Tibial nerve (tissue), 4 donors: Measurements from ENCODE around the gene ISL2. TPM values are rescaled to one million over a fixed set of nuclear protein-coding genes. Genes with fewer than 3 reads are reported as not detected.
"Not testable (repeated sequence)": the region's sequence is repeated elsewhere in the genome, so short reads cannot be mapped to it uniquely, and the experiment has no call there.

Source experiments
- DNase-seq, 2 donors: peaks; one replicate each; pipeline ENCODE4 v3.0.0-alpha.2; 2019; ENCODE audit warnings: low spot score in 2 of 2
- H3K27ac ChIP-seq, 4 donors: fragments of 200-600 bp; sonication (generic) in 3 of 4; one replicate each; pipeline ENCODE4 v1.5.1; 2017 to 2019; ENCODE audit warnings: mild to moderate bottlenecking in 1 of 4
- H3K27me3 ChIP-seq, 2 donors: fragments of 200-600 bp; sonication (generic) in 1 of 2; one replicate each; pipeline versions ENCODE4 v1.5.1 to v1.6.0; 2017 to 2019
- H3K36me3 ChIP-seq, 3 donors: fragments of 200-600 bp; sonication (generic); one replicate each; pipeline ENCODE4 v1.5.1; 2018 to 2019
- H3K4me1 ChIP-seq, 4 donors: fragments of 200-600 bp; sonication (generic) in 3 of 4; one replicate each; pipeline ENCODE4 v1.5.1; 2017 to 2019
- H3K4me3 ChIP-seq, 4 donors: fragments of 200-600 bp; sonication (generic) in 3 of 4; one replicate each; pipeline ENCODE4 v1.5.1; 2017 to 2019; ENCODE audit warnings: mild to moderate bottlenecking in 1 of 4, moderate library complexity in 1 of 4
- H3K9me3 ChIP-seq, 4 donors: fragments of 200-600 bp; sonication (generic) in 3 of 4; one replicate each; pipeline ENCODE4 v1.5.1; 2017 to 2019
- EP300 ChIP-seq, 2 donors: sonication (generic); formaldehyde crosslinking; IDR thresholded peaks; one replicate each; pipeline ENCODE4 v1.6.1; 2017; ENCODE audit warnings: antibody characterized with exemption in 2 of 2, mild to moderate bottlenecking in 1 of 2
- POLR2A ChIP-seq, 2 donors: fragments of 450-650 bp; IDR thresholded peaks; one replicate each; pipeline ENCODE4 v1.6.1; 2017; ENCODE audit warnings: antibody characterized with exemption in 2 of 2, mild to moderate bottlenecking in 2 of 2, moderate library complexity in 2 of 2
- WGBS, 2 donors: methylation state at CpG; one replicate each; pipeline ENCODE4 v1.1.5; 2018; 5-methylcytosine and 5-hydroxymethylcytosine counted together
- total RNA-seq, 4 donors: library from RNA; depleted of rRNA; stranded (reverse); fragments of >200 nt; gene quantifications; one replicate each; pipeline ENCODE4 v1.1.0, GENCODE V29; 2016
- TF ChIP-seq, protein P1 (sequence below), 5 experiments: fragments of 200-600 bp in 3 of 5; fragments of 450-650 bp in 2 of 5; sonication (generic) in 3 of 5; IDR thresholded peaks; one replicate each; pipeline ENCODE4 v1.5.1; 2016 to 2019; ENCODE audit warnings: antibody characterized with exemption in 5 of 5, mild to moderate bottlenecking in 3 of 5, moderate library complexity in 2 of 5

The ISL2 gene
- total RNA-seq: not detected

DNA sequence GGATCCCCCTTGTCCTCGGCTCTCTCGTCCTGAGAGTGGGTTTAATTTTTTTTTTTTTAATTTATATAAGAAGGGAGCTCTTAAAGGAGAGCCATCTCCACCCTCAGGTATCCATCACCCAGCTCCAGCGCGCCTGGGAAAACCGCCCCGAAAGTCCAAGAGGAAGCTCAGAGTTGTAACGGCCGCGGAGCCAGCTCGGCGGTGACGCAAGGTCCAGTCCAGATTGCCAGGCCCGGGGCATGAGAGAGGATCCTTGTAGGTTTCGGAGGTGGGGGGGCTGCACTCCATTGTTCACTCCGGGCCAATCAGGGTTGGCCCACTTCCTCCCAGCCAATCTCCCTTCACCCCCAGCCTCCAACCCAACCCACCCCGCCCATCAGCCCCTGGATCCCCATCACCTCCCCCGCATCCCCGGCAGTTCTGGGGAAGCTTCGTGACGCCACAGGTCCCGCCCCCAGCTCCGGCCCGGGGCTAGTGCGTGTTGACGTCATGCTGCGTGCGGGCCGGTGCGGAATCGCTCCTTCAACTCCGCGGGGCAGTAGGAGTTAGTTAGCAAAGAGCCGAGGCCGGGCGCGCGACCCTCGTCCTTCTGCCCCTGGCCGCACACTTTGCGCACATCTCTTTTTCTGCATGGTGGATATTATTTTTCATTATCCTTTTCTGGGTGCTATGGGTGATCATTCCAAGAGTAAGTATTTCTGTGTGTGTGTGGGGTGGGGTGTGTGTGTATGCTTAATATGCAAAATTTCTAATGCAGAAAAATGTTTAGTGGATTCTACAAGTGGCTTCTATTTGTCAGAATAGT, at the start of gene ISL2:
Gene ISL2 (plus strand): TSS at position 520 of the 805 bp plus-strand sequence. CDS start 111 bp downstream, at position 631.
- no peaks in the 10 kb centered on the region for H3K36me3 ChIP-seq
- H3K9me3 ChIP-seq: no peaks in the 10 kb centered on the region
- H3K4me3 ChIP-seq: peak within 1 kb of the TSS in 2 of 4 donors; percentile 4 to 16
- peak within 1 kb of the TSS in 1 of 4 donors; percentile 29 for H3K27ac ChIP-seq
- peaks cover 16 to 93% of the 10 kb centered on the region in 2 donors for H3K27me3 ChIP-seq
- H3K4me1 ChIP-seq: peaks cover 0 to 62% (median 39%) of the 10 kb centered on the region in 4 donors
- no peak for TF ChIP-seq POLR2A (IDR thresholded peaks at IDR 0.05)
- TF ChIP-seq, protein P1, sequence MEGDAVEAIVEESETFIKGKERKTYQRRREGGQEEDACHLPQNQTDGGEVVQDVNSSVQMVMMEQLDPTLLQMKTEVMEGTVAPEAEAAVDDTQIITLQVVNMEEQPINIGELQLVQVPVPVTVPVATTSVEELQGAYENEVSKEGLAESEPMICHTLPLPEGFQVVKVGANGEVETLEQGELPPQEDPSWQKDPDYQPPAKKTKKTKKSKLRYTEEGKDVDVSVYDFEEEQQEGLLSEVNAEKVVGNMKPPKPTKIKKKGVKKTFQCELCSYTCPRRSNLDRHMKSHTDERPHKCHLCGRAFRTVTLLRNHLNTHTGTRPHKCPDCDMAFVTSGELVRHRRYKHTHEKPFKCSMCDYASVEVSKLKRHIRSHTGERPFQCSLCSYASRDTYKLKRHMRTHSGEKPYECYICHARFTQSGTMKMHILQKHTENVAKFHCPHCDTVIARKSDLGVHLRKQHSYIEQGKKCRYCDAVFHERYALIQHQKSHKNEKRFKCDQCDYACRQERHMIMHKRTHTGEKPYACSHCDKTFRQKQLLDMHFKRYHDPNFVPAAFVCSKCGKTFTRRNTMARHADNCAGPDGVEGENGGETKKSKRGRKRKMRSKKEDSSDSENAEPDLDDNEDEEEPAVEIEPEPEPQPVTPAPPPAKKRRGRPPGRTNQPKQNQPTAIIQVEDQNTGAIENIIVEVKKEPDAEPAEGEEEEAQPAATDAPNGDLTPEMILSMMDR (IDR thresholded peaks at IDR 0.05): no peak
- TF ChIP-seq EP300 (IDR thresholded peaks at IDR 0.05): no peak
- 4 to 6% methylated on average over 35 to 40 of the region's 40 CpGs for WGBS, 2 donors
- DNase-seq: no peak

DNA sequence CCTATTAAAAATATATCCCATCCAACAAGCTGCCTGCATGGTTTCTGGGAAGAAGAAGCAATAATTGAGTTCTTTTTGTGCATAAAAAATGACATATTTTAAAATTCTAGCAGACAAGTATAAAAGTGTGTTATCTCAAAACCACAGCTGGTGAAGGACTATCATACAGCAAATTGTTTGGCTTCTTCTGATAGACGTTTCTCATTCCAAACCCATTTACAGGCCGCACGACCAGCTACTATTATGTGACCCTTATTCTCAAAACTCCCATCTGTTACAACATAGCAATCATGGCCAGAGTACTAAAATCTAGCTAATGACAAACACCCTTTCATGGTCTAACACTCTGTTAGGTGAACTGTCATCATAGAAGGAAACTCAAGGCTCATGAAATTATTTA, 47.0 kb upstream of the ISL2 start:
- Histone ChIP-seq H3K4me1 (peaks cover 0 to 16% (median 0%) of the 10 kb centered on the region in 4 donors), H3K27ac (no peak overlapping the region), H3K4me3 (no peak overlapping the region), H3K27me3 (no peaks in the 10 kb centered on the region), H3K9me3 (no peaks in the 10 kb centered on the region), H3K36me3 (peaks cover 0 to 41% (median 2%) of the 10 kb centered on the region in 3 donors)
- WGBS, 2 donors: 54 to 63% methylated on average over 3 of the region's 3 CpGs
- no peak for DNase-seq
- TF ChIP-seq EP300 (IDR thresholded peaks at IDR 0.05) (no peak), POLR2A (IDR thresholded peaks at IDR 0.05) (no peak)
- TF ChIP-seq, protein P1 (IDR thresholded peaks at IDR 0.05): no peak

DNA sequence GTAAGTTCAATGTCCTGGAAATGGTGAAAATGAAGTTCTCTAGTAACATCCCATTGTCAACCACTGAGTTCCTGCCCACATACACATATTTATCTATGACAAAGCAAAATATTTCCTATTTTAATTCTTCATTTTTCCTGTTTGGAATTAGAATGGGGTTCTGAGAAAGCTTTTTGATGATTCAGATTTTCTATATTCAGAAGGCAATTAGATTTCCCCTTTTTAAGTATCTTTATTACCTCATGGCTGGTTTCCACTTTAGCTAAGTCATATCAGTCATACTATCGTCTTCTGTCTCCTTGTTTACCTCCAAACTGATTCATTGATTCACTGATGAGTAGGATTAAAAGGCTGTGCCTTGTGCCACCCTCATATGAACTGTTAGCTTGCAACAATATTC, 43.2 kb upstream of the ISL2 start:
- Histone ChIP-seq H3K27me3 (no peaks in the 10 kb centered on the region), H3K36me3 (peaks cover 0 to 8% (median 0%) of the 10 kb centered on the region in 3 donors), H3K4me1 (peaks cover 0 to 16% (median 0%) of the 10 kb centered on the region in 4 donors), H3K9me3 (no peaks in the 10 kb centered on the region), H3K27ac (no peak overlapping the region), H3K4me3 (no peak overlapping the region)
- DNase-seq: no peak
- TF ChIP-seq POLR2A (IDR thresholded peaks at IDR 0.05) (no peak), EP300 (IDR thresholded peaks at IDR 0.05) (no peak)
- TF ChIP-seq, protein P1 (IDR thresholded peaks at IDR 0.05): no peak
- WGBS, 2 donors: 39 to 47% methylated on average over 1 of the region's 1 CpG

DNA sequence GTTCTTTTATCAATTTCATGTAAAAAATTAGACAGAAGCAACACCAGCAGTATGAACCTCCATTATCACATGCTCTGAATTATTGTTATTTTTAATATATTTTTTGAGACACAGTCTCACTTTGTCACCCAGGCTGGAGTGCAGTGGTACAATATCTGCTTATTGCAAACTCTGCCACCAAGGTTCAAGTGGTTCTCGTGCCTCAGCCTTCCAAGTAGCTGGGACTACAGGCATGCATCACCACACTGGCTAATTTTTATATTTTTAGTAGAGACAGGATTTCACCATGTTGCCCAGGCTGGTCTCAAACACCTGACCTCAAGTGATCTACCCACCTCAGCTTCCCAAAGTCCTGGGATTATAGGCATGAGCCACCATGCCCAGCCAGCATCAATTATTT, 42.1 kb upstream of the ISL2 start:
- H3K27me3 ChIP-seq, H3K9me3 ChIP-seq, H3K4me3 ChIP-seq, DNase-seq, H3K36me3 ChIP-seq, H3K27ac ChIP-seq: not testable (repeated sequence)
- 80 to 85% methylated on average over 1 of the region's 1 CpG for WGBS, 2 donors
- peaks cover 0 to 19% (median 0%) of the 10 kb centered on the region in 4 donors for H3K4me1 ChIP-seq

DNA sequence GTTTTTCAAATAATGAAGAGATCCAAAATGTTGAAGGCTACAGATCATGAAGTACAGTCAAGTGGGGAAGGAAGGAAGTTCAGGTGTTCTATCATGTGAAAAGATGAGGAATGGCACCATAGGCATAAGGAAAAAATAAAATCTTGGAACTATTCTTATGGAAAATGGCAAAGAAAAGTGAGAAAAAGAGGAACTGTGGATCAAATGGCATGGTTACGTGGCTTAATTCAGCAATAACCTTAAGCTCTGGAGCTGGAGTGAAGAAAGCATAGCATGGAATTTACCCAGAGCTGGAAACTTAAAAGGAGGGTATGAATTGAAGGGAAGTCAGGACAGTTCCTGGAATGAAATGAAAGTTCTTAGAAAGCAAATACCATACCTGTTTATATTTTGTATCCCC, 39.7 kb upstream of the ISL2 start:
- Histone ChIP-seq H3K4me1 (peaks cover 0 to 28% (median 0%) of the 10 kb centered on the region in 4 donors), H3K36me3 (no peaks in the 10 kb centered on the region), H3K4me3 (no peak overlapping the region), H3K9me3 (no peaks in the 10 kb centered on the region), H3K27ac (no peak overlapping the region), H3K27me3 (no peaks in the 10 kb centered on the region)
- TF ChIP-seq POLR2A (IDR thresholded peaks at IDR 0.05): no peak
- TF ChIP-seq, protein P1 (IDR thresholded peaks at IDR 0.05): no peak
- TF ChIP-seq EP300 (IDR thresholded peaks at IDR 0.05): no peak
- DNase-seq: no peak
- 98% methylated on average over 1 of the region's 1 CpG for WGBS, 2 donors

DNA sequence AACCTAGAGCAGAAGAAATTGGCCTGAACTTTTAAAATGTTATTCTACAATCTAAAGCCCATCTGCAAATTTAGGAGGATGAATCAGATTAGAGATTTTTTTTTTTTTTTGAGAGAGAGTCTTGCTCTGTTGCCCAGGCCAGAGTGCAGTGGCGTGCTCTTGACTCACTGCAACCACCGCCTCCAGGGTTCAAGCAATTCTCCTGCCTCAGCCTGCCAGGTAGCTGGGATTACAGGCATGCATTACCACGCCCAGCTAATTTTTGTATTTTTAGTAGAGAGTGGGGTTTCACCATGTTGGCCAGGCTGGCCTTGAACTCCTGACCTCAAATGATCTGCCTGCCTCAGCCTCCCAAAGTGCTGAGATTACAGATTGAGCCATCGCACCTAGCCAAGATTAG, 38.6 kb upstream of the ISL2 start:
- not testable (repeated sequence) for H3K4me3 ChIP-seq, H3K27ac ChIP-seq, DNase-seq, H3K27me3 ChIP-seq, H3K9me3 ChIP-seq, H3K36me3 ChIP-seq
- 94 to 96% methylated on average over 4 of the region's 4 CpGs for WGBS, 2 donors
- peaks cover 0 to 23% (median 0%) of the 10 kb centered on the region in 4 donors for H3K4me1 ChIP-seq
